Esophagus muscularis mucosa (tissue), 3 donors: ENCODE data around the gene WDHD1.
A peak's percentile ranks its signal among the peaks of the same experiment; 100 is the strongest.

Experiments used
- CTCF ChIP-seq, 3 experiments: fragments of 200-600 bp in 2 of 3; fragments of 450-650 bp in 1 of 3; sonication (generic) in 2 of 3; IDR thresholded peaks; one replicate each; pipeline ENCODE4 v1.5.1; 2017 to 2019; ENCODE audit warnings: antibody characterized with exemption in 3 of 3, mild to moderate bottlenecking in 2 of 3, moderate library complexity in 1 of 3
- POLR2A ChIP-seq: fragments of 450-650 bp; IDR thresholded peaks from one replicate; pipeline ENCODE4 v1.6.1; 2017; ENCODE audit warnings: antibody characterized with exemption, moderate library complexity, mild to moderate bottlenecking, low read depth
- POLR2AphosphoS5 ChIP-seq, 2 donors: sonication (generic); formaldehyde crosslinking; IDR thresholded peaks; one replicate each; pipeline ENCODE4 v1.6.1; 2017; ENCODE audit warnings: antibody characterized with exemption in 2 of 2

- TF ChIP-seq POLR2A = no peak
- no peak for TF ChIP-seq POLR2AphosphoS5 (IDR thresholded peaks at IDR 0.05)
- peak; percentile 54 to 79 (median 67) for TF ChIP-seq CTCF (IDR thresholded peaks at IDR 0.05)
Measured at GRCh38 chr14:54893151-54893760, 133.6 kb downstream of the WDHD1 start.
